IMR-90 (cell line): ENCODE data around the gene MEGF10. TPM values are rescaled to one million over a fixed set of nuclear protein-coding genes. Genes with fewer than 3 reads are reported as not detected.

Experiments used
- ATAC-seq: fragments of 200-7000 bp; cut with Tn5 transposase; 2 replicates; pipeline ENCODE4 v1.9.1; 2020; ENCODE audit warnings: low read depth, mild to moderate bottlenecking, moderate library complexity
- BruUV-seq: library from RNA; stranded (reverse); fragments of 400-500 nt; replicated peaks from 2 replicates; lab custom pipeline; 2021; lab: Mats Ljungman, UMichigan
- CTCF ChIA-PET: fragments of 300-600 bp; formaldehyde crosslinking; extraction: SDS; loops from one replicate; lab custom pipeline; 2021; ENCODE audit warnings: antibody characterized with exemption; lab: Yijun Ruan, JAX
- POLR2A ChIA-PET: fragments of 300-600 bp; sonication (Branson Sonifier 250); formaldehyde crosslinking; loops from one replicate; lab custom pipeline; 2022; ENCODE audit warnings: antibody characterized with exemption; ENCODE audit not compliant: unreplicated experiment; lab: Charles Lee
- DNase-seq: peaks from one replicate; pipeline ENCODE4 v3.0.0; 2013
- H2AFZ ChIP-seq: replicated peaks from 2 replicates; pipeline ENCODE3; 2013; ENCODE audit warnings: low read length, mild to moderate bottlenecking; ENCODE audit not compliant: poor library complexity
- H2AK5ac ChIP-seq: 2 replicates; pipeline ENCODE4 v1.6.1; 2013; ENCODE audit warnings: low read depth, low read length, inconsistent platforms
- H2AK9ac ChIP-seq: replicated peaks from 2 replicates; pipeline ENCODE3; 2013; ENCODE audit warnings: mild to moderate bottlenecking, low read depth, low read length, moderate library complexity; ENCODE audit not compliant: poor library complexity
- H2BK120ac ChIP-seq: 2 replicates; pipeline ENCODE4 v1.6.1; 2013; ENCODE audit warnings: low read depth, low read length, inconsistent platforms
- H2BK15ac ChIP-seq: 3 replicates; pipeline ENCODE4 v1.6.1; 2013; ENCODE audit warnings: low read depth, low read length, inconsistent platforms
- H2BK20ac ChIP-seq: 2 replicates; pipeline ENCODE4 v1.6.1; 2013; ENCODE audit warnings: low read depth, mild to moderate bottlenecking, inconsistent platforms, low read length, moderate library complexity
- H2BK5ac ChIP-seq: 2 replicates; pipeline ENCODE4 v1.6.1; 2013; ENCODE audit warnings: mild to moderate bottlenecking, low read depth, low read length, inconsistent platforms; ENCODE audit not compliant: poor library complexity, severe bottlenecking
- H3K14ac ChIP-seq: replicated peaks from 2 replicates; pipeline ENCODE4 v1.6.1; 2013; ENCODE audit warnings: low read depth, low read length, inconsistent platforms
- H3K18ac ChIP-seq: 2 replicates; pipeline ENCODE4 v1.6.1; 2013; ENCODE audit warnings: low read depth, low read length, control low read depth
- H3K23ac ChIP-seq: 2 replicates; pipeline ENCODE4 v1.6.1; 2013; ENCODE audit warnings: low read depth, low read length, inconsistent platforms
- H3K27ac ChIP-seq: 2 replicates; pipeline ENCODE4 v1.5.1; 2013; ENCODE audit warnings: mild to moderate bottlenecking, control low read depth, low read length; ENCODE audit not compliant: insufficient read depth
- H3K27me3 ChIP-seq: 2 replicates; pipeline ENCODE4 v1.6.1; 2013; ENCODE audit warnings: low read length; ENCODE audit not compliant: control insufficient read depth, insufficient read depth
- H3K36me3 ChIP-seq: 2 replicates; pipeline ENCODE4 v1.6.1; 2013; ENCODE audit warnings: low read length, mixed read lengths; ENCODE audit not compliant: control insufficient read depth, insufficient read depth
- H3K4ac ChIP-seq: 2 replicates; pipeline ENCODE4 v1.6.1; 2013; ENCODE audit warnings: low read depth, low read length, inconsistent platforms
- H3K4me1 ChIP-seq: 2 replicates; pipeline ENCODE4 v1.6.1; 2013; ENCODE audit warnings: low read length, mixed read lengths; ENCODE audit not compliant: control insufficient read depth, insufficient read depth
- H3K4me2 ChIP-seq: 2 replicates; pipeline ENCODE4 v1.6.1; 2013; ENCODE audit warnings: low read depth, mild to moderate bottlenecking, control low read depth, low read length, moderate library complexity
- H3K4me3 ChIP-seq: 2 replicates; pipeline ENCODE4 v1.5.1; 2013; ENCODE audit warnings: low read depth, mild to moderate bottlenecking, control low read depth, low read length, moderate library complexity; ENCODE audit not compliant: insufficient read depth
- H3K56ac ChIP-seq: 2 replicates; pipeline ENCODE4 v1.6.1; 2013; ENCODE audit warnings: low read length, inconsistent platforms; ENCODE audit not compliant: insufficient read depth; ENCODE audit errors: extremely low read depth
- H3K79me1 ChIP-seq, 2 experiments: 2 replicates each; pipeline ENCODE4 v1.6.1; 2013; ENCODE audit warnings: low read length in 2 of 2, inconsistent platforms in 1 of 2, low read depth in 1 of 2
- H3K9ac ChIP-seq: 2 replicates; pipeline ENCODE4 v1.6.1; 2013; ENCODE audit warnings: low read depth, low read length, control low read depth
- H3K9me1 ChIP-seq: 2 replicates; pipeline ENCODE4 v1.6.1; 2013; ENCODE audit warnings: low read length, inconsistent platforms; ENCODE audit not compliant: insufficient read depth
- H3K9me3 ChIP-seq: 2 replicates; pipeline ENCODE4 v1.6.1; 2013; ENCODE audit warnings: low read length; ENCODE audit not compliant: control insufficient read depth, insufficient read depth
- H4K20me1 ChIP-seq: 2 replicates; pipeline ENCODE4 v1.6.1; 2013; ENCODE audit warnings: low read length, inconsistent platforms; ENCODE audit not compliant: insufficient read depth
- H4K5ac ChIP-seq: 2 replicates; pipeline ENCODE4 v1.6.1; 2013; ENCODE audit warnings: mild to moderate bottlenecking, low read depth, low read length, control low read depth
- H4K8ac ChIP-seq, 2 experiments: 2 replicates each; pipeline ENCODE4 v1.6.1; 2013; ENCODE audit warnings: low read depth in 2 of 2, low read length in 2 of 2, control low read depth in 1 of 2, inconsistent platforms in 1 of 2
- H4K91ac ChIP-seq: 2 replicates; pipeline ENCODE4 v1.6.1; 2013; ENCODE audit warnings: low read depth, low read length, inconsistent platforms; ENCODE audit not compliant: insufficient read depth
- BHLHE40 ChIP-seq: fragments of 150-350 bp; IDR thresholded peaks from 2 replicates; pipeline ENCODE4 v1.6.1; 2016; ENCODE audit warnings: mild to moderate bottlenecking, low read depth, low read length
- CHD1 ChIP-seq: IDR thresholded peaks from 2 replicates; pipeline ENCODE4 v1.6.1; 2012; ENCODE audit warnings: low read depth, low read length, improper control_type of control experiment
- FOS ChIP-seq: fragments of 150-350 bp; IDR thresholded peaks from 2 replicates; pipeline ENCODE4 v1.6.1; 2016; ENCODE audit warnings: low read depth, low read length
- RAD21 ChIP-seq: IDR thresholded peaks from 2 replicates; pipeline ENCODE4 v1.6.1; 2012; ENCODE audit warnings: low read length, improper control_type of control experiment
- RCOR1 ChIP-seq: IDR thresholded peaks from 2 replicates; pipeline ENCODE4 v1.6.1; 2012; ENCODE audit warnings: mild to moderate bottlenecking, low read length, improper control_type of control experiment; ENCODE audit not compliant: insufficient replicate concordance
- SMC3 ChIP-seq: fragments of 150-350 bp; IDR thresholded peaks from 2 replicates; pipeline ENCODE4 v1.6.1; 2016; ENCODE audit warnings: low read depth, mild to moderate bottlenecking, antibody characterized with exemption, low read length, moderate library complexity
- WGBS, 2 experiments: methylation state at CpG; one replicate each; pipeline versions ENCODE4 v1.1.5 to v1.1.7; 2013; ENCODE audit warnings: missing lambda C conversion rate in 2 of 2; ENCODE audit not compliant: insufficient read length in 1 of 2; ENCODE audit errors: extremely low coverage in 2 of 2; 5-methylcytosine and 5-hydroxymethylcytosine counted together
- dilution Hi-C: fragments of 300-500 bp; cut with HindIII; formaldehyde crosslinking; loops from one replicate; pipeline ENCODE4 v1.14.3; 2018; ENCODE audit warnings: low sequenced_read_pairs; ENCODE audit not compliant: unreplicated experiment
- in situ Hi-C: fragments of 300-500 bp; cut with MboI; formaldehyde crosslinking; loops from 3 replicates; pipeline ENCODE4 v1.14.3; 2019; ENCODE audit warnings: low sequenced_read_pairs, inconsistent platforms, mixed read lengths
- intact Hi-C: fragments of 100-400 bp; cut with micrococcal nuclease; formaldehyde crosslinking; loops from 2 replicates; pipeline ENCODE4 v1.10.0; 2022
- polyA plus RNA-seq, 3 experiments: library from polyadenylated mRNA; depleted of rRNA; stranded (reverse); fragments of >200 nt; gene quantifications; 2 replicates each; pipeline ENCODE4 v1.2.3, GENCODE V29; 2012; ENCODE audit warnings: low replicate concordance in 1 of 3
- total RNA-seq: library from RNA; depleted of rRNA; stranded (reverse); fragments of >200 nt; gene quantifications from 2 replicates; pipeline ENCODE4 v1.2.3, GENCODE V29; 2012
- TF ChIP-seq, protein P1 (sequence below): fragments of 150-350 bp; IDR thresholded peaks from 2 replicates; pipeline ENCODE4 v1.6.1; 2017; ENCODE audit warnings: mild to moderate bottlenecking, antibody characterized with exemption, low read length, low read depth
- TF ChIP-seq, protein P2 (sequence below): fragments of 150-350 bp; IDR thresholded peaks from 2 replicates; pipeline ENCODE4 v1.6.1; 2016; ENCODE audit warnings: low read depth, mild to moderate bottlenecking, low read length, moderate library complexity, borderline replicate concordance

Gene MEGF10
- total and polyA plus RNA-seq, 2 of the 4 experiments (the other 2 are of a cell fraction), result not detected

DNA sequence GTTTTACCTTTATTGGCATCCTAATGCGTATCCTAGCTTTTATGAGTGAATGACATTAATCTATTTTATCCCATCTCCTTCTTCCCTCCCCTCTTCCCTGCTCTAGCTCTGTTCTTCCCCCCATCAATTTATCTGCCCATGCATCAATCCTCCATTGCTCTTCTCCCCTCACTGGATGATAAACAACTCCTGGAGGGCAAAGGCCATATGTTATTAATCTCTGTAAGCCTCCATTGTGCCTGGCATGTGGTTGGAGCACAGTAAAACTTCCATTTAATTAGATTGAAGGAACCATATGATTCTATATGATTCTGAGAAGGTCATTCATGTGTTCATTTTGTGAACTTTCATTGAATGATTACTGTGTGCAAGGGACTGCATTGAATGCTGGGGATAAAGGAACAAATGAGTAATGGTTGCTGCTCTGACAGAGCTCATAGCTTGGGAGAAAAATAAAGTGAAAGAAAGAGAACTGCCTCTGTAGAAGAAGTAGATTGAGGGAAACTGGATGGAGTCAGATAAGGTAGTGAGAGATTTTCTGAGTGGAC, 85.0 kb downstream of the MEGF10 start:
- dilution Hi-C loops (no loop called here), intact Hi-C loops (no loop called here), in situ Hi-C loops (no loop called here)
- Histone ChIP-seq H3K14ac (no peak overlapping the region), H3K79me1 (no peaks in the 10 kb centered on the region), H3K23ac (no peak overlapping the region), H3K18ac (no peak overlapping the region), H2BK120ac (no peak overlapping the region), H4K8ac (no peak overlapping the region), H2AFZ (no peak overlapping the region), H2AK9ac (no peak overlapping the region), H3K27me3 (peaks cover 24% of the 10 kb centered on the region), H2BK20ac (no peak overlapping the region), H3K9me1 (no peaks in the 10 kb centered on the region), H3K9ac (no peak overlapping the region), H3K4ac (no peak overlapping the region), H3K9me3 (no peaks in the 10 kb centered on the region), H2BK5ac (no peak overlapping the region), H3K4me3 (no peak overlapping the region), H2BK15ac (no peak overlapping the region), H3K27ac (no peak overlapping the region), H2AK5ac (no peak overlapping the region), H3K56ac (no peak overlapping the region), H4K20me1 (no peaks in the 10 kb centered on the region), H3K36me3 (no peaks in the 10 kb centered on the region), H4K5ac (no peak overlapping the region), H3K4me2 (no peak overlapping the region), H4K91ac (no peak overlapping the region), H3K4me1 (peaks cover 1% of the 10 kb centered on the region; the same call in 1 of the 2 replicates)
- TF ChIP-seq BHLHE40, result no peak
- no peak for TF ChIP-seq FOS
- no peak for TF ChIP-seq CHD1
- TF ChIP-seq, protein P1, sequence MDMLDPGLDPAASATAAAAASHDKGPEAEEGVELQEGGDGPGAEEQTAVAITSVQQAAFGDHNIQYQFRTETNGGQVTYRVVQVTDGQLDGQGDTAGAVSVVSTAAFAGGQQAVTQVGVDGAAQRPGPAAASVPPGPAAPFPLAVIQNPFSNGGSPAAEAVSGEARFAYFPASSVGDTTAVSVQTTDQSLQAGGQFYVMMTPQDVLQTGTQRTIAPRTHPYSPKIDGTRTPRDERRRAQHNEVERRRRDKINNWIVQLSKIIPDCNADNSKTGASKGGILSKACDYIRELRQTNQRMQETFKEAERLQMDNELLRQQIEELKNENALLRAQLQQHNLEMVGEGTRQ, result no peak
- TF ChIP-seq RAD21, result no peak
- no peak for TF ChIP-seq SMC3
- TF ChIP-seq, protein P2, sequence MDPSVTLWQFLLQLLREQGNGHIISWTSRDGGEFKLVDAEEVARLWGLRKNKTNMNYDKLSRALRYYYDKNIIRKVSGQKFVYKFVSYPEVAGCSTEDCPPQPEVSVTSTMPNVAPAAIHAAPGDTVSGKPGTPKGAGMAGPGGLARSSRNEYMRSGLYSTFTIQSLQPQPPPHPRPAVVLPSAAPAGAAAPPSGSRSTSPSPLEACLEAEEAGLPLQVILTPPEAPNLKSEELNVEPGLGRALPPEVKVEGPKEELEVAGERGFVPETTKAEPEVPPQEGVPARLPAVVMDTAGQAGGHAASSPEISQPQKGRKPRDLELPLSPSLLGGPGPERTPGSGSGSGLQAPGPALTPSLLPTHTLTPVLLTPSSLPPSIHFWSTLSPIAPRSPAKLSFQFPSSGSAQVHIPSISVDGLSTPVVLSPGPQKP, result no peak
- TF ChIP-seq RCOR1, result no peak
- ChIA-PET CTCF (no interaction called here), POLR2A (no interaction called here)
- WGBS, 2 experiments, result no CpG with 5 or more reads among the region's 1 CpG
- no peak for ATAC-seq
- no TSS peak for BruUV-seq
- no peak for DNase-seq
